Subcutaneous adipose tissue (tissue), 4 donors: ENCODE measurements around the gene CLP1. TPM values are rescaled to one million over a fixed set of nuclear protein-coding genes. Genes with fewer than 3 reads are reported as not detected.

ENCODE experiments used
- CTCF ChIP-seq: fragments of 450-650 bp; IDR thresholded peaks from one replicate; pipeline ENCODE4 v1.5.1; 2016; ENCODE audit warnings: low read depth, mild to moderate bottlenecking, control low read depth, antibody characterized with exemption, moderate library complexity
- total RNA-seq, 4 donors: library from RNA; depleted of rRNA; stranded (reverse); fragments of >200 nt; gene quantifications; one replicate each; pipeline ENCODE4 v1.1.0, GENCODE V29; 2016

CLP1 gene
- total RNA-seq, 4 donors from 2014 or later: 5.7 to 11.5 (median 10.0) TPM

GRCh38 chr11:57652662-57653061 lies 4.9 kb upstream of the CLP1 start:
- TF ChIP-seq CTCF: no peak

- no peak for TF ChIP-seq CTCF
Measured at GRCh38 chr11:57653163-57653562, 4.4 kb upstream of the CLP1 start.

- no peak for TF ChIP-seq CTCF
Measured at GRCh38 chr11:57656885-57657193, 723 bp upstream of the CLP1 start.

- TF ChIP-seq CTCF: no peak
Measured at GRCh38 chr11:57658023-57658361, 430 bp downstream of the CLP1 start.

- TF ChIP-seq CTCF: no peak
Measured at GRCh38 chr11:57659669-57660068, 2.1 kb downstream of the CLP1 start.

GRCh38 chr11:57662893-57663292 lies 5.3 kb downstream of the CLP1 start:
- no peak for TF ChIP-seq CTCF

- no peak for TF ChIP-seq CTCF
Measured at GRCh38 chr11:57663975-57664374, 6.4 kb downstream of the CLP1 start.
